ENCODE results near the gene OR6C74.

OR6C74 gene

GRCh38 chr12:55244309-55244708 is at the start of gene OR6C74:
Gene OR6C74, plus strand, starts transcription at chr12:55244609. Its CDS starts 2,679 bp downstream, at chr12:55247288.
- DNase-seq (ENCODE audit: low read depth) = no peak

- no peak for DNase-seq (ENCODE audit: low read depth)
Observed at GRCh38 chr12:55220725-55221124, 23.7 kb upstream of the OR6C74 start, which contains the start of gene OR10A7. Gene OR10A7, plus strand, starts transcription at chr12:55221025. Its CDS starts 0 bp downstream, at chr12:55221025.

GRCh38 chr12:55226523-55226922 is 17.9 kb upstream of the OR6C74 start:
- no peak for DNase-seq (ENCODE audit: low read depth)

- no peak for DNase-seq (ENCODE audit: low read depth)
Observed at GRCh38 chr12:55227643-55228042, 16.8 kb upstream of the OR6C74 start.

GRCh38 chr12:55246159-55246558 is 1.8 kb downstream of the OR6C74 start:
- no peak for DNase-seq (ENCODE audit: low read depth)

GRCh38 chr12:55250944-55251343 is 6.5 kb downstream of the OR6C74 start:
- no peak for DNase-seq (ENCODE audit: low read depth)

GRCh38 chr12:55253281-55253680 is 8.9 kb downstream of the OR6C74 start:
- DNase-seq (ENCODE audit: low read depth) = no peak

- no peak for DNase-seq (ENCODE audit: low read depth)
Observed at GRCh38 chr12:55256831-55257230, 12.4 kb downstream of the OR6C74 start.

GRCh38 chr12:55258303-55258702 is 13.9 kb downstream of the OR6C74 start:
- DNase-seq (ENCODE audit: low read depth) = no peak

- DNase-seq (ENCODE audit: low read depth) = no peak
Observed at GRCh38 chr12:55280991-55281390, 36.6 kb downstream of the OR6C74 start.

GRCh38 chr12:55289999-55290398 is 45.6 kb downstream of the OR6C74 start:
- no peak for DNase-seq (ENCODE audit: low read depth)
